Endothelial cell of umbilical vein (primary cell): ENCODE data around the gene ABAT. TPM values are rescaled to one million over a fixed set of nuclear protein-coding genes. Genes with fewer than 3 reads are reported as not detected.
A peak's percentile ranks its signal among the peaks of the same experiment; 100 is the strongest.

Experiments used
- BruUV-seq: library from RNA; stranded (reverse); fragments of 400-500 nt; replicated peaks from 2 replicates; lab custom pipeline; 2021; lab: Mats Ljungman, UMichigan
- CTCF ChIA-PET: fragments of 300-600, 350-600 bp; sonication (Branson Sonifier 250); formaldehyde crosslinking; loops from one replicate; lab custom pipeline; 2021; ENCODE audit warnings: antibody characterized with exemption, inconsistent platforms; lab: Charles Lee
- POLR2A ChIA-PET: fragments of 300-600, 350-600 bp; sonication (Branson Sonifier 250); formaldehyde crosslinking; loops from one replicate; lab custom pipeline; 2021; ENCODE audit warnings: antibody characterized with exemption, inconsistent platforms; lab: Charles Lee
- DNase-seq: peaks from one replicate; pipeline ENCODE4 v3.0.0-alpha.2; 2011; ENCODE audit warnings: low read depth, low spot score
- FAIRE-seq: peaks from 2 replicates; lab custom pipeline; 2011; peaks lifted over from hg19 to GRCh38; lab: Jason Lieb, UNC
- H2AFZ ChIP-seq: 2 replicates; pipeline ENCODE4 v1.6.0; 2012; ENCODE audit warnings: low read depth, low read length, control low read depth, inconsistent platforms
- H3K27ac ChIP-seq: 2 replicates; pipeline ENCODE4 v1.5.1; 2011; ENCODE audit warnings: low read depth, mild to moderate bottlenecking, control low read depth, low read length, moderate library complexity; ENCODE audit not compliant: insufficient read depth
- H3K27me3 ChIP-seq, 2 experiments: 2 replicates each; pipeline versions ENCODE4 v1.6.0 to v1.6.1; 2011; ENCODE audit warnings: low read length in 2 of 2, mixed read lengths in 1 of 2; ENCODE audit not compliant: control insufficient read depth in 2 of 2, insufficient read depth in 2 of 2
- H3K36me3 ChIP-seq, 2 experiments: 2 replicates in 1 of 2; 3 replicates in 1 of 2; pipeline ENCODE4 v1.5.1; 2011; ENCODE audit warnings: low read length in 2 of 2, mild to moderate bottlenecking in 1 of 2, moderate library complexity in 1 of 2; ENCODE audit not compliant: control insufficient read depth in 2 of 2, insufficient read depth in 2 of 2; ENCODE audit errors: extremely low read depth in 1 of 2
- H3K4me1 ChIP-seq: 3 replicates; pipeline ENCODE4 v1.5.1; 2011; ENCODE audit warnings: mild to moderate bottlenecking, low read length; ENCODE audit not compliant: control insufficient read depth, insufficient read depth; ENCODE audit errors: extremely low read depth
- H3K4me2 ChIP-seq: 2 replicates; pipeline ENCODE4 v1.6.1; 2011; ENCODE audit warnings: low read length, control low read depth, mixed read lengths; ENCODE audit not compliant: insufficient read depth
- H3K4me3 ChIP-seq, 3 experiments: fragments of 200-600 bp in 1 of 3; sonication (generic), shearing (Covaris generic) in 1 of 3; replicated peaks in 1 of 3; 2 replicates each; pipeline ENCODE4 v1.5.1; 2011 to 2016; ENCODE audit warnings: control low read depth in 3 of 3, low read length in 3 of 3, mild to moderate bottlenecking in 2 of 3, inconsistent platforms in 1 of 3, low read depth in 1 of 3, moderate library complexity in 1 of 3; ENCODE audit not compliant: insufficient read depth in 1 of 3
- H3K79me2 ChIP-seq: 2 replicates; pipeline ENCODE4 v1.6.0; 2012; ENCODE audit warnings: low read length, inconsistent platforms; ENCODE audit not compliant: control insufficient read depth, insufficient read depth
- H3K9ac ChIP-seq: replicated peaks from 2 replicates; pipeline ENCODE3; 2011; ENCODE audit warnings: low read length, control low read depth; ENCODE audit not compliant: insufficient read depth; ENCODE audit errors: extremely low read depth
- H3K9me1 ChIP-seq: replicated peaks from 3 replicates; pipeline ENCODE4 v1.6.0; 2011; ENCODE audit warnings: mild to moderate bottlenecking, low read length; ENCODE audit not compliant: control insufficient read depth, insufficient read depth; ENCODE audit errors: extremely low read depth
- H3K9me3 ChIP-seq: replicated peaks from 2 replicates; pipeline ENCODE4 v1.5.1; 2012; ENCODE audit warnings: low read length, inconsistent platforms; ENCODE audit not compliant: control insufficient read depth, insufficient read depth
- H4K20me1 ChIP-seq: replicated peaks from 2 replicates; pipeline ENCODE3; 2011; ENCODE audit warnings: mild to moderate bottlenecking, low read length; ENCODE audit not compliant: control insufficient read depth, insufficient read depth; ENCODE audit errors: extremely low read depth
- CTCF ChIP-seq, 2 donors: IDR thresholded peaks; 1 replicate in 1 of 2; 2 replicates in 1 of 2; pipeline ENCODE4 v1.5.1; 2011; ENCODE audit warnings: low read length in 2 of 2, mild to moderate bottlenecking in 2 of 2, moderate library complexity in 2 of 2, control low read depth in 1 of 2, inconsistent platforms in 1 of 2, low read depth in 1 of 2; ENCODE audit not compliant: insufficient read depth in 1 of 2; ENCODE audit errors: extremely low read depth in 1 of 2
- MYC ChIP-seq: IDR thresholded peaks from one replicate; pipeline ENCODE4 v1.6.1; 2011; ENCODE audit warnings: mild to moderate bottlenecking, low read depth, low read length
- POLR2AphosphoS5 ChIP-seq: IDR thresholded peaks from 2 replicates; pipeline ENCODE4 v1.6.1; 2012; ENCODE audit warnings: low read depth, mild to moderate bottlenecking, control low read depth, low read length, moderate library complexity; ENCODE audit not compliant: insufficient read depth
- dilution Hi-C: fragments of 300-500 bp; cut with MboI; formaldehyde crosslinking; loops from one replicate; pipeline ENCODE4 v1.15.0; 2019; ENCODE audit warnings: low sequenced_read_pairs; ENCODE audit not compliant: extremely low pct_ligation_motif_present
- intact Hi-C: fragments of 100-400 bp; cut with micrococcal nuclease; formaldehyde crosslinking; loops from one replicate; pipeline ENCODE4 v1.10.0; 2022
- polyA plus RNA-seq, 4 experiments: library from polyadenylated mRNA; depleted of rRNA in 3 of 4; stranded (reverse) in 3 of 4; unstranded in 1 of 4; fragments of >200 nt; gene quantifications; 2 replicates each; pipeline versions ENCODE4 v1.2.1 to v1.2.3, GENCODE V29; 2011 to 2012; ENCODE audit warnings: missing spikeins in 1 of 4
- total RNA-seq: library from RNA; stranded (reverse); gene quantifications from 2 replicates; pipeline ENCODE4 v1.2.3, GENCODE V29; 2021

Gene ABAT
- total and polyA plus RNA-seq, 2 donors (not counting 3 experiments of a cell fraction or from before 2014, with no cell fraction given), result 1.3 to 1.4 TPM

GRCh38 chr16:8660841-8661301, 13.5 kb upstream of the ABAT start:
- H3K4me1 ChIP-seq, result no peaks in the 10 kb centered on the region
- TF ChIP-seq CTCF (IDR thresholded peaks at IDR 0.05; ENCODE audit: extremely low read depth in 1 of 2, insufficient read depth in 1 of 2, low read depth in 1 of 2, low read length in 2 of 2) (peak; percentile 65 to 75), MYC (no peak)
- no peaks in the 10 kb centered on the region for H3K79me2 ChIP-seq
- DNase-seq, result peak; percentile 53
- FAIRE-seq, result peak; percentile 85
- no peaks in the 10 kb centered on the region for H3K9me1 ChIP-seq
- H3K9ac ChIP-seq, result no peak overlapping the region
- intact Hi-C loops (loop anchor here (1.0 to 2.0 kb wide), 4 partner anchors 94 to 348 kb away; no protein-coding TSS in a partner anchor), dilution Hi-C loops (no loop called here)
- no peaks in the 10 kb centered on the region for H3K9me3 ChIP-seq
- no peak overlapping the region for H3K4me2 ChIP-seq
- H3K27me3 ChIP-seq, result peaks cover 0 to 6% of the 10 kb centered on the region in 2 experiments
- ChIA-PET CTCF (interaction anchor here (0.7 to 6.2 kb wide), 8 partner anchors 9 to 474 kb away, joined by 3 to 92 read pairs (median 6); partner anchors contain the start of genes CARHSP1, LITAFD and TMEM186), POLR2A (no interaction called here)
- H2AFZ ChIP-seq, result no peak overlapping the region
- no peak overlapping the region for H3K4me3 ChIP-seq
- H3K36me3 ChIP-seq, result no peaks in the 10 kb centered on the region
- no TSS peak for BruUV-seq
- H4K20me1 ChIP-seq, result no peaks in the 10 kb centered on the region
- H3K27ac ChIP-seq, result no peak overlapping the region

GRCh38 chr16:8661703-8662102, 12.7 kb upstream of the ABAT start:
- Histone ChIP-seq H3K4me3 (no peak overlapping the region), H3K79me2 (no peaks in the 10 kb centered on the region), H3K9me1 (no peaks in the 10 kb centered on the region), H3K4me1 (no peaks in the 10 kb centered on the region), H3K27me3 (peaks cover 0 to 6% of the 10 kb centered on the region in 2 experiments), H3K9me3 (no peaks in the 10 kb centered on the region), H2AFZ (no peak overlapping the region), H3K27ac (no peak overlapping the region), H3K36me3 (no peaks in the 10 kb centered on the region), H3K4me2 (no peak overlapping the region), H4K20me1 (no peaks in the 10 kb centered on the region), H3K9ac (no peak overlapping the region)
- no TSS peak for BruUV-seq
- POLR2A ChIA-PET, result no interaction called here
- TF ChIP-seq POLR2AphosphoS5, result no peak
- no peak for DNase-seq
- intact Hi-C loops, result loop anchor here (1.0 to 2.0 kb wide), 4 partner anchors 94 to 347 kb away; no protein-coding TSS in a partner anchor
- FAIRE-seq, result no peak
- dilution Hi-C loops, result no loop called here
- CTCF ChIA-PET, result interaction anchor here (1.3 to 6.2 kb wide), 6 partner anchors 10 to 347 kb away, joined by 4 to 92 read pairs (median 5); partner anchors contain the start of genes LITAFD and TMEM186
